HCT116 (cell line): ENCODE measurements around the gene DIP2C. TPM values are rescaled to one million over a fixed set of nuclear protein-coding genes. Genes with fewer than 3 reads are reported as not detected.

ENCODE experiments used
- ATAC-seq: fragments of 200-7000 bp; cut with Tn5 transposase; 2 replicates; pipeline ENCODE4 v1.9.1; 2020; ENCODE audit warnings: mild to moderate bottlenecking, moderate library complexity
- BruUV-seq: library from RNA; stranded (reverse); fragments of 400-500 nt; replicated peaks from 2 replicates; lab custom pipeline; 2021; lab: Mats Ljungman, UMichigan
- CTCF ChIA-PET: fragments of 300-600 bp; sonication (Branson Sonifier 250); formaldehyde crosslinking; loops from one replicate; lab custom pipeline; 2021; ENCODE audit warnings: antibody characterized with exemption; lab: Charles Lee
- POLR2A ChIA-PET: fragments of 300-600, 350-600 bp; sonication (Branson Sonifier 250); formaldehyde crosslinking; loops from one replicate; lab custom pipeline; 2021; ENCODE audit warnings: antibody characterized with exemption; lab: Charles Lee
- RAD21 ChIA-PET, 2 experiments: fragments of 300-600 bp; sonication (Branson Sonifier 250); formaldehyde crosslinking; loops; one replicate each; lab custom pipeline; 2023; ENCODE audit warnings: low total read pairs in 2 of 2; ENCODE audit not compliant: uncharacterized antibody in 2 of 2, unreplicated experiment in 2 of 2, low non-redundant PET in 1 of 2; lab: Charles Lee
- DNase-seq: peaks from one replicate; pipeline ENCODE4 v3.0.0-alpha.2; 2010; ENCODE audit warnings: low read depth, low spot score
- H2AFZ ChIP-seq: fragments of 200-600 bp; shearing (Covaris generic), sonication (generic); 2 replicates; pipeline ENCODE4 v1.6.1; 2017; ENCODE audit warnings: low read depth, mixed run types, mixed read lengths, antibody characterized with exemption, low read length; ENCODE audit not compliant: poor library complexity, severe bottlenecking
- H3K27ac ChIP-seq: 2 replicates; pipeline ENCODE4 v1.5.1; 2012; ENCODE audit warnings: low read depth, low read length
- H3K27me3 ChIP-seq: fragments of 200-600 bp; sonication (generic); 2 replicates; pipeline ENCODE4 v1.6.1; 2016; ENCODE audit warnings: mixed run types, low read length, mixed read lengths; ENCODE audit not compliant: insufficient read depth
- H3K36me3 ChIP-seq, 2 experiments: fragments of 200-500 bp in 1 of 2; fragments of 200-600 bp in 1 of 2; sonication (Bioruptor generic) in 1 of 2; sonication (generic) in 1 of 2; 2 replicates each; pipeline versions ENCODE4 v1.5.1 to v1.6.1; 2014 to 2016; ENCODE audit warnings: low read length in 2 of 2, inconsistent platforms in 1 of 2, mixed read lengths in 1 of 2, mixed run types in 1 of 2; ENCODE audit not compliant: insufficient read depth in 2 of 2, control insufficient read depth in 1 of 2
- H3K4me1 ChIP-seq, 2 experiments: fragments of 200-600 bp in 1 of 2; sonication (generic) in 1 of 2; 2 replicates each; pipeline versions ENCODE4 v1.5.1 to v1.6.1; 2012 to 2017; ENCODE audit warnings: low read length in 2 of 2, inconsistent platforms in 1 of 2, mild to moderate bottlenecking in 1 of 2, mixed read lengths in 1 of 2, mixed run types in 1 of 2, moderate library complexity in 1 of 2; ENCODE audit not compliant: insufficient read depth in 2 of 2, control insufficient read depth in 1 of 2
- H3K4me2 ChIP-seq: fragments of 200-600 bp; sonication (generic); 2 replicates; pipeline ENCODE4 v1.6.1; 2017; ENCODE audit warnings: mixed run types, low read length, mixed read lengths
- H3K4me3 ChIP-seq, 2 experiments: fragments of 200-600 bp in 1 of 2; sonication (generic) in 1 of 2; replicated peaks in 1 of 2; 2 replicates each; pipeline ENCODE4 v1.5.1; 2011 to 2016; ENCODE audit warnings: low read length in 2 of 2, control low read depth in 1 of 2, low read depth in 1 of 2, mild to moderate bottlenecking in 1 of 2, mixed read lengths in 1 of 2, mixed run types in 1 of 2
- H3K79me2 ChIP-seq: fragments of 200-600 bp; sonication (generic); 2 replicates; pipeline ENCODE4 v1.6.1; 2017; ENCODE audit warnings: mild to moderate bottlenecking, mixed run types, low read length, moderate library complexity, mixed read lengths; ENCODE audit not compliant: insufficient read depth
- H3K9ac ChIP-seq: fragments of 200-600 bp; sonication (generic); 2 replicates; pipeline ENCODE4 v1.6.1; 2016; ENCODE audit warnings: low read length, mixed read lengths
- H3K9me2 ChIP-seq: fragments of 200-600 bp; sonication (generic), shearing (Covaris generic); 2 replicates; pipeline ENCODE4 v1.6.1; 2017; ENCODE audit warnings: mixed run types, mild to moderate bottlenecking, moderate library complexity; ENCODE audit not compliant: insufficient read depth
- H3K9me3 ChIP-seq, 2 experiments: fragments of 200-500 bp in 1 of 2; fragments of 200-600 bp in 1 of 2; sonication (Bioruptor generic) in 1 of 2; sonication (generic) in 1 of 2; 2 replicates each; pipeline ENCODE4 v1.6.1; 2014 to 2017; ENCODE audit warnings: low read length in 2 of 2, mixed read lengths in 2 of 2, inconsistent platforms in 1 of 2, low read depth in 1 of 2, mild to moderate bottlenecking in 1 of 2, mixed run types in 1 of 2, moderate library complexity in 1 of 2; ENCODE audit not compliant: control insufficient read depth in 1 of 2, insufficient read depth in 1 of 2
- H4K20me1 ChIP-seq: fragments of 200-600 bp; sonication (generic), shearing (Covaris generic); 2 replicates; pipeline ENCODE4 v1.6.1; 2017; ENCODE audit warnings: mixed run types, mild to moderate bottlenecking, moderate library complexity; ENCODE audit not compliant: insufficient read depth
- CBX3 ChIP-seq: IDR thresholded peaks from 2 replicates; pipeline ENCODE4 v1.6.1; 2012; ENCODE audit warnings: low read depth
- EGR1 ChIP-seq: IDR thresholded peaks from 2 replicates; pipeline ENCODE4 v1.6.1; 2012; ENCODE audit warnings: low read depth
- FOSL1 ChIP-seq: IDR thresholded peaks from 2 replicates; pipeline ENCODE4 v1.6.1; 2012; ENCODE audit warnings: low read depth
- JUND ChIP-seq: IDR thresholded peaks from 2 replicates; pipeline ENCODE4 v1.6.1; 2012
- POLR2A ChIP-seq: IDR thresholded peaks from 2 replicates; pipeline ENCODE4 v1.7.0; 2011; ENCODE audit warnings: borderline replicate concordance; ENCODE audit not compliant: insufficient read depth, insufficient read length; ENCODE audit errors: extremely low read depth
- POLR2AphosphoS5 ChIP-seq: IDR thresholded peaks from 2 replicates; pipeline ENCODE4 v1.6.1; 2011; ENCODE audit warnings: mild to moderate bottlenecking, low read depth, low read length, moderate library complexity
- SP1 ChIP-seq: IDR thresholded peaks from 2 replicates; pipeline ENCODE4 v1.6.1; 2012; ENCODE audit warnings: low read depth
- SRF ChIP-seq: IDR thresholded peaks from 2 replicates; pipeline ENCODE4 v1.6.1; 2012; ENCODE audit warnings: low read depth
- ZBTB33 ChIP-seq: IDR thresholded peaks from 2 replicates; pipeline ENCODE4 v1.6.1; 2011; ENCODE audit warnings: mild to moderate bottlenecking, low read length, moderate library complexity; ENCODE audit not compliant: insufficient replicate concordance; ENCODE audit errors: extremely low read depth
- ZNF274 ChIP-seq: fragments of 200-500 bp; sonication (Bioruptor generic); IDR thresholded peaks from 2 replicates; pipeline ENCODE4 v1.6.1; 2014; ENCODE audit warnings: mild to moderate bottlenecking, low read depth, low read length, inconsistent platforms
- intact Hi-C: fragments of 100-400 bp; cut with micrococcal nuclease; formaldehyde crosslinking; loops from 2 replicates; pipeline ENCODE4 v1.10.0; 2022
- total RNA-seq: library from RNA; stranded (reverse); gene quantifications from one replicate; pipeline ENCODE4 v1.2.1, GENCODE V29; 2021; ENCODE audit not compliant: unreplicated experiment

DIP2C gene
- total RNA-seq, 1 experiment from 2014 or later = 15.4 TPM

GRCh38 chr10:456486-456885 lies 233.0 kb downstream of the DIP2C start:
- Histone ChIP-seq H3K9me3 (no peaks in the 10 kb centered on the region), H3K79me2 (no peaks in the 10 kb centered on the region), H3K9me2 (no peaks in the 10 kb centered on the region), H2AFZ (no peak overlapping the region), H3K9ac (no peak overlapping the region), H3K4me1 (peaks cover 11% of the 10 kb centered on the region in 2 experiments), H3K27ac (no peak overlapping the region), H3K36me3 (no peaks in the 10 kb centered on the region), H4K20me1 (no peaks in the 10 kb centered on the region), H3K4me3 (no peak overlapping the region), H3K4me2 (no peak overlapping the region), H3K27me3 (no peaks in the 10 kb centered on the region)
- ATAC-seq (no peak), DNase-seq (no peak)
- CTCF ChIA-PET = no interaction called here
- POLR2A ChIA-PET = no interaction called here
- intact Hi-C loops = no loop called here
- RAD21 ChIA-PET = no interaction called here
- TF ChIP-seq ZBTB33 = no peak
- TF ChIP-seq POLR2A = no peak
- TF ChIP-seq FOSL1 = no peak
- TF ChIP-seq POLR2AphosphoS5 = no peak
- TF ChIP-seq SP1 = no peak
- TF ChIP-seq EGR1 = no peak
- no peak for TF ChIP-seq SRF
- no TSS peak for BruUV-seq

- intact Hi-C loops = no loop called here
- Histone ChIP-seq H3K79me2 (no peaks in the 10 kb centered on the region), H3K27ac (peak overlapping the region; percentile 32; the same call in 1 of the 2 replicates), H3K4me3 (no peak overlapping the region), H3K9me3 (no peaks in the 10 kb centered on the region), H3K27me3 (no peaks in the 10 kb centered on the region), H2AFZ (no peak overlapping the region)
- peak; percentile 99 for ATAC-seq
- TF ChIP-seq CBX3 (peak; percentile 60; the same call in 1 of the 2 replicates), ZNF274 (no peak), FOSL1 (peak; percentile 69), SP1 (peak; percentile 45), JUND (peak; percentile 77)
- TF ChIP-seq, all 23 proteins: peak for 4
- Histone ChIP-seq H3K9ac (peak overlapping the region; percentile 13; the same call in 1 of the 2 replicates), H3K9me2 (no peaks in the 10 kb centered on the region), H3K4me2 (peak overlapping the region; percentile 48), H3K36me3 (no peaks in the 10 kb centered on the region), H4K20me1 (no peaks in the 10 kb centered on the region), H3K4me1 (peaks cover 11% of the 10 kb centered on the region in 2 experiments)
- ChIA-PET POLR2A (no interaction called here), CTCF (no interaction called here), RAD21 (no interaction called here)
- no TSS peak for BruUV-seq
- DNase-seq = peak; percentile 68
These were observed 234.6 kb downstream of the DIP2C start for GRCh38 chr10:454860-455259.
